DMS53 (cell line): ENCODE results near the gene REEP5.
A peak's percentile ranks its signal among the peaks of the same experiment; 100 is the strongest.
"Not testable (repeated sequence)": the region's sequence is repeated elsewhere in the genome, so short reads cannot be mapped to it uniquely, and the experiment has no call there.

ENCODE experiments used
- DNase-seq: peaks from one replicate; lab custom pipeline; 2025; lab: John Stamatoyannopoulos, UW

Gene REEP5

GRCh38 chr5:112885001-112885400 lies 37.0 kb downstream of the REEP5 start:
- no peak for DNase-seq

GRCh38 chr5:112883192-112883591 lies 38.8 kb downstream of the REEP5 start:
- DNase-seq, result no peak

DNA sequence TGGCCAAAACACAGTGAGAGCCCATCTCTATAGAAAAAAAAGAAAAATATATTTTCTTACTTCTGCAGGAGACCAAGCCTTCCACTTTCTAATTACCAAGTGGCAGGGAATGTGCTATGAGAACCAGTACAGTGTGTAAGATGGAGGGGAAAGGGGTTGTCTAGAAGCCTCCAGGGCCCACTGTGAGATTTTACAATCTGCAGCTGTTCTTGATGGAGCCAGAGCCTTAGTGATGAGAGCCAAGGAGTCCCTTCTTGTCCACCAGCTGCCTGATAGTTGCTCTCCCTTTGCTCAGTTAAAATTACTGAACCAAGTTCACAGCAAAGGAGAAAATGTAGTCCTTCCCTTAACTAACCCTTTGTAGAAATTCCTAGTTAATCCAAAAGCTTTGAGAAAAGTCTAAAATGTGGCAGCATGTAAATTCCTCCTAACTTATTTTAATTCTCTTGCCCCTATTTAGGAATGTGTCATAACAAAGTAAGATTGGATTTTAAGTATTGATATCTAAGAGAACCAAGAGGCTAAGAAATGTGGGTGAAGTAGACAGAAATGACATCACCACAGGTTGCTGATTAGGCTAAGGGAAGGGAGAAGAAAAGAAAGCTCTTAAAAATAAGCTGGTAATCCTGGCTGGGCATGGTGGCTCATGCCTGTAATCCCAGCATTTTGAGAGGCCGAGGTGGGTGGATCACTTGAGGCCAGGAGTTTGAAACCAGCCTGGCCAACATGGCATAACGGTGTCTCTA lies 41.6 kb downstream of the REEP5 start:
- no peak for DNase-seq

GRCh38 chr5:112878760-112879159 lies 43.3 kb downstream of the REEP5 start:
- DNase-seq, result peak; percentile 51

- DNase-seq, result no peak
Measured at GRCh38 chr5:112878101-112878500, 43.9 kb downstream of the REEP5 start.

- DNase-seq, result no peak
Measured at GRCh38 chr5:112876362-112876761, 45.7 kb downstream of the REEP5 start.

DNA sequence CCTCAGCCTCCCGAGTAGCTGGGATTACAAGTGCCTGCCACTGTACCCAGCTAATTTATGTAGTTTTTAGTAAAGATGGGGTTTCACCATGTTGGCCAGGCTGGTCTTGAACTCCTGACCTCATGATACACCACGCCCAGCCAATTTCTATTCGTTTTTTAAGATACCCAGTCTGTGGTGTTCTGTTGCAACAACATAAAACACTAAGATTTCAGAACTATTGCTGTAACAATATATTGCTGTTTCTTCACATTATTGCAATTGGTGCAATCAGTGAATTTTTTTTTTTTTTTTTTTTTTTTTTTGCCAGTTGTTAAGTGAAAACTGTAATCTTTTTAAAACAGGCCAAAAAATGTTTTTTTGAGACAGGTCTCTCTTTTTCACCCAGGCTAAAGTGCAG lies 51.1 kb downstream of the REEP5 start:
- DNase-seq, result no peak

DNA sequence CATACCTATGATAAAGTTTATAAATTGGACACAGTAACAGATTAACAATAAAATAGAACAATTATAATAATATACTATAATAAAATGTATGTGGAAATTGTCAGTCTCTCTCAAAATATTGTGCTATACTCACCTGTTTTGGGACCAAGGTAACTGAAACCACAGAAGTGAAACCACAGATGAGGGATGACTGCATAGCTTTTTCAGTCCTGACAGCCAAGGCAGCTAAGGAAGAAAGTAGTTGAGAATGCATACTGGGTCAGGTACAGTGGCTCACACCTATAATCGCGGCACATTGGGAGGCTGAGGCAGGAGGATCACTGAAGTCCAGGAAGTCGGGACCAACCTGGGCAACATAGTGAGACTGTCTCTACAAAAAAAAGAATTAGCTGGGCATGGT lies 52.1 kb downstream of the REEP5 start:
- no peak for DNase-seq

DNA sequence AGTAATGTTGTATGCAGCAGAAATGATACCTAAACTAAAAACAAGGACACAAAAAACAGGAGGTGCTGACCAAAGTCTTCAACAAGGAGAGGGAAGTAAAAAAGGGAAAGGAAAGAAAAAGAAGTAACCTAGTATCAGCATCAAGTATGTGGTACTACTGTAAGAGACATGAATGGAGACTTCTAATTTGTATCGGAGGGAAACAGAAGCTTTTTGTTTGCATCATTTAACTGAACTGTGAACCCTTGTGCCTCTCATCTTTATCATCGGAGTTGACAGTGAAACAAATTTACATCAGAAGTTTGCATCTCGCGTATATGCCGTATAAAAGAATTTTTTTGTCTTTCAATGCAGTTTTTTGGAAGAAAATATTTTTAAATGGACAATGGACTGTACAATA lies 54.6 kb downstream of the REEP5 start:
- no peak for DNase-seq

DNA sequence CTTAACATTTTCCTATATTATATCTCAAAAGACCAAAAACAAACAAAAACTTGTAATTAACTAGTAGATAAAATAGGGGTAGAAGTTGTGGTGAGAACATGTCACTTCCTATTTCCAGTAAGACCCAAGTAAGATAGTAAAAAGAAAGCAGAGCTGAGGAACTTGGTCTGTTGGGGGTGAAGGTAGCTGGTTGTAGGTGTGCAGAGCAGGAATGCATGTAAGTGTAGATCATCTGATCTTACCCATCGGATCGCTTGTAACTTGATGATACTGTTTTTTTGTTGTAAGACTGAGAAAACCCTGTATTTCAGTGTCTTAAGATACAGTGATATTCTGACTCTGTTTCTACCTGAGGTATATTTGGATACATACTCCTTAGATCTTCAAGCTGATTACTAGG lies 55.3 kb downstream of the REEP5 start:
- DNase-seq, result no peak

DNA sequence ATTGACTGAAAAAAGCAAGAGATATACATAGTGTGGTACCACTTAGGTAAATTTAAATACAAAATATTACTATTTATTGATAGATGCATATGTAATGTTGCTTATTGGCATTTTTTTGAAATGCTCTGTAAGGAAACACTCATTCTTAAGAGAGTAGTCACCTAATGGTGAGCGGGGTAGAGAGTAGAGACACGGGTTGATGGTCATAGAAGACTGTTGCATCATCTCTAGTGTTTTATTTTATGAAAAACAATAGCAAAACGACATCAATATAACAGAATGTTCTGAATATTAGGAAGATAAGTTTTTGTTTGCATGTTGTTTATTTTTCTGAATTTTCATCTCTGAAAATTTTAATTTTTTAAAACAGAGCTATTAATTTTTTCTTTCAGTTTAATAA lies 56.9 kb downstream of the REEP5 start:
- no peak for DNase-seq

- DNase-seq, result no peak
Measured at GRCh38 chr5:112863549-112863948, 58.5 kb downstream of the REEP5 start.

DNA sequence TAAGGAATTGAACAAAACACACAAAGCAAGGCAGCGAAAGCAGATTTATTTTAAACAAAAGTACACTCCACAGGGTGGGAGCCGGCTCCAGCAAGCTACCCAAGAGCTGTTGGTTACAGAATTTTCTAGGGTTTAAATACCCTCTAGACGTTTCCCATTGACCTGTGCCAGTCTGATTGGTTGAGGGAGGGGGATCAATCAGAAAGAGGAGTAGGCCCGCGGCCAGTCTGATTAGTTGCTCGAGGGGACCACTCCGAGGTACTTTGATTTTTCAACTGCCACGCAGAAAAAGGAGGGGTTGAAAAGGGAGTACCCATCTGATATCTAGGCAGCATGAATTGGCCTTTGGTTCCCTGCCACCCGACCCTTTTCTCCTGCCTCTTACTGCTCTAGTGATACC lies 59.9 kb downstream of the REEP5 start:
- DNase-seq, result peak; percentile 26

GRCh38 chr5:112861638-112861985 lies 60.4 kb downstream of the REEP5 start:
- no peak for DNase-seq

DNA sequence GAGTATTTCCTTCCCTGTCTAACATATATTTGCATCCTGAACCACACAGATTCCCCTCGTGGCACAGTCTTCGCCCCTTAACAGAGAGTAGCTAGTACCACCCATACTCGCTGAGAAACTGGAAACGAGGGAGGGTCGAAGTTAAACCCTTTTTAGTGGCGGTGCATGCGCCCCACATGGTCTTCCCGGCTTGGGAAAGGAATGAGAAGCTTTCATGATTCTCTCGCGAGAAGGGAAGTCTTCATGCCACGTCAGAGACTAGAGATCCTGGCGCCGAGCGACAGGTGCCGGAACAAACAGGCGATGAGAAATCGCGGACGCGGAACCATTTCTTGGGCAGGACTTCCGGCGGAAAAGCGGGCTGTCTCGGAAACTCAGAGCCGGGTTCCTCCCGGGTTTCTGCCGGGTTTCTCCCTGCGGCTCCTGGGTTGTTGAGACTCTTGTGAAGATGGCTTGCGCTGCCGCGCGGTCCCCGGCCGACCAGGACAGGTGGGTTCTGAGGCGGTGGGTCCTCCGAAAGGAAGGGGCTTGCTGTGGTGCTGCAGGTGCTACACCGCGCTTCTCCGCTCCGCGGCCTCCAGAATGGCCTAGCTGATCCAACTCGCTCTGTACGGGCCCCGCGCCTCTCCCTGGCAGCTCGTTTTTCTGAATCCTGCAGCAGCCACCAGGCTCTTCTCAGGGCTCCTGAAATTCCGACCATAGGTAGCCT lies 60.9 kb downstream of the REEP5 start, which contains the start of gene SRP19:
SRP19 (plus strand) TSS at position 359 of the 709 bp plus-strand sequence; CDS start at position 449, 90 bp downstream.
- peak; percentile 99 for DNase-seq

DNA sequence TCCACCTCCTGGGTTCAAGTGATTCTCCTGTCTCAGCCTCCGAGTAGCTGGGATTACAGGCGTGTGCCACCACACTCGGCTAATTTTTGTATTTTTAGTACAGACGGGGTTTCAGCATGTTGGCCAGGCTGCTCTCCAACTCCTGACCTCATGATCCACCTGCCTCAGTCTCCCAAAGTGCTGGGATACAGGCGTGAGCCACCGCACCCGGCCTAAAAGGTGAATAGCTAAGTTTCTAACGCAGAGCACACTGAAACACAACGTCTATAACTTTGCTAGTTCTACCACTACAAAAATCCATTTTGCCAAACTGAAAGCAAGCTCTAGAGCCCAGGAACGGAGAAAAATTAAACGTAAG lies 61.5 kb downstream of the REEP5 start:
- not testable (repeated sequence) for DNase-seq

- no peak for DNase-seq
Measured at GRCh38 chr5:112857866-112858265, 64.2 kb downstream of the REEP5 start.

- DNase-seq, result no peak
Measured at GRCh38 chr5:112854651-112855050, 67.4 kb downstream of the REEP5 start.

- no peak for DNase-seq
Measured at GRCh38 chr5:112849912-112850311, 72.1 kb downstream of the REEP5 start.

DNA sequence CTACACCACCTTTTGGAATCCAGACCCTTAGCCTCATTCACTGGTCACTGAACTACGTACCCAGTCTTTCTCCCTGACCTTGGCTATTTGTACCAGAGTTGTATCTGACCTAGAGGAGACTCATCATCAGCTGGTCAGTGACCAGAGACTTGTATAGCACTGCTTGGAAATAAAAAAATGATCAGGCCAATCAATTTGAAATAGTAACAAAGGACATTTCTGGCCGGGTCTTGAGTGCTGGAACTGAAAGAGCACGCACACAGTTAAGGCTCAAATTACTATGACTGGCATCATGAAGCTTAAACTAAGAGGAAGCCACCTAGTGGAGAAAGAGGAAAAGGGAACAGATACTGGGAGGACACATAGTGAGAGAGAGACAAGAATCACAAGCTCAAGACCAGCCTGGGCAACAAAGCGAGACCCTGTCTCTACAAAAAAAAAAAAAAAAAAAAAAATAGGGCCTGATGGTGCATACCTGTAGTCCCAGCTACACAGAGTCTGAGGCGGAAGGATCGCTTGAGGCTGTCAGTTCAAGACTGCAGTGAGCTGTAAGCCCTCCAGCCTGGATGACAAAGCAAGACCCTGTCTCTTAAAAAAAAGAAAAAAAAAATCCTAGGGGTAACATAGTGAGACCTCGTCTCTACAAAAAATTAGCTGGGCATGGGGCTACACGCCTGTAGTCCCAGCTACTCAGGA lies 73.8 kb downstream of the REEP5 start:
- DNase-seq, result peak; percentile 87

GRCh38 chr5:112847306-112847705 lies 74.7 kb downstream of the REEP5 start:
- DNase-seq, result no peak

DNA sequence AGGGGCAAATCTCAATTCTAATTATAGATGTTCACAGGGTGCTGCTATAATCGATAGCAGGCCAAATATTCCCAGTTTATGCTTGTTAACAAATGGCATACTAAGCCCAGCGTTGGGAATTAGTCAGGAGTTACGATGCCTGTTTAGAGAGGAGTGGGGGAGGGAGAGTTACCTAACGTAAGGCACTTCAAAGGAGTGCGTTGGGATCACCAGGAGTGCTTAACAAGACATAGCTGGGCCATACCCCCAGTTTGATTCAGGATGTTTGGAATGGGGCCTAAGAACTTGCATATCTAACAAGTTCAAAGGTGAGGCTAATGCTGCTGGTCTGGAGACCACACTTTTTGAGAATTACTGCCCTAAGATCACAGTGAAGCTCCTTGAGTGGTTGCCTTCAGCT lies 75.5 kb downstream of the REEP5 start:
- no peak for DNase-seq

- no peak for DNase-seq
Measured at GRCh38 chr5:112844489-112844888, 77.5 kb downstream of the REEP5 start.
